Measurements from ENCODE around the gene FRMD7.
"Not testable (repeated sequence)": the region's sequence is repeated elsewhere in the genome, so short reads cannot be mapped to it uniquely, and the experiment has no call there.

FRMD7 gene

GRCh38 chrX:132127743-132128142 is at the start of gene FRMD7:
Gene FRMD7 (minus strand): TSS chrX:132128020. CDS start chrX:132127844, 176 bp downstream.
- no peak for DNase-seq

GRCh38 chrX:132173647-132174046 is 45.8 kb upstream of the FRMD7 start:
- no peak for DNase-seq

- no peak for DNase-seq
Observed at GRCh38 chrX:132171881-132172280, 44.1 kb upstream of the FRMD7 start.

- DNase-seq = no peak
Observed at GRCh38 chrX:132171478-132171877, 43.7 kb upstream of the FRMD7 start.

GRCh38 chrX:132169554-132169953 is 41.7 kb upstream of the FRMD7 start:
- no peak for DNase-seq

GRCh38 chrX:132165651-132166050 is 37.8 kb upstream of the FRMD7 start:
- DNase-seq = no peak

- no peak for DNase-seq
Observed at GRCh38 chrX:132165005-132165404, 37.2 kb upstream of the FRMD7 start.

GRCh38 chrX:132163094-132163493 is 35.3 kb upstream of the FRMD7 start:
- DNase-seq = not testable (repeated sequence)

GRCh38 chrX:132153166-132153565 is 25.3 kb upstream of the FRMD7 start:
- DNase-seq = no peak

GRCh38 chrX:132146456-132146855 is 18.6 kb upstream of the FRMD7 start:
- no peak for DNase-seq

GRCh38 chrX:132144061-132144460 is 16.2 kb upstream of the FRMD7 start:
- no peak for DNase-seq

GRCh38 chrX:132125906-132126305 is 1.9 kb downstream of the FRMD7 start:
- DNase-seq = no peak

GRCh38 chrX:132120913-132121312 is 6.9 kb downstream of the FRMD7 start:
- no peak for DNase-seq

GRCh38 chrX:132119821-132120515 is 7.9 kb downstream of the FRMD7 start:
- DNase-seq = no peak

GRCh38 chrX:132119283-132119682 is 8.5 kb downstream of the FRMD7 start:
- no peak for DNase-seq

- DNase-seq = no peak
Observed at GRCh38 chrX:132118358-132118757, 9.5 kb downstream of the FRMD7 start.

- no peak for DNase-seq
Observed at GRCh38 chrX:132115792-132116191, 12.0 kb downstream of the FRMD7 start.

- DNase-seq = no peak
Observed at GRCh38 chrX:132114607-132115006, 13.2 kb downstream of the FRMD7 start.

GRCh38 chrX:132107291-132107690 is 20.5 kb downstream of the FRMD7 start:
- no peak for DNase-seq

- no peak for DNase-seq
Observed at GRCh38 chrX:132101799-132102198, 26.0 kb downstream of the FRMD7 start.

- no peak for DNase-seq
Observed at GRCh38 chrX:132101206-132101605, 26.6 kb downstream of the FRMD7 start.

- DNase-seq = not testable (repeated sequence)
Observed at GRCh38 chrX:132098704-132099103, 29.1 kb downstream of the FRMD7 start.

GRCh38 chrX:132094164-132094563 is 33.7 kb downstream of the FRMD7 start:
- DNase-seq = no peak

- no peak for DNase-seq
Observed at GRCh38 chrX:132093239-132093860, 34.5 kb downstream of the FRMD7 start.

All from NCI-H446 (cell line).